HS-5 (cell line): ENCODE data around the gene USP31.
"Not testable (repeated sequence)": the region's sequence is repeated elsewhere in the genome, so short reads cannot be mapped to it uniquely, and the experiment has no call there.

ENCODE experiments used
- DNase-seq: peaks from one replicate; pipeline ENCODE4 v3.0.0-alpha.2; 2012; ENCODE audit warnings: low read depth

The USP31 gene

DNA sequence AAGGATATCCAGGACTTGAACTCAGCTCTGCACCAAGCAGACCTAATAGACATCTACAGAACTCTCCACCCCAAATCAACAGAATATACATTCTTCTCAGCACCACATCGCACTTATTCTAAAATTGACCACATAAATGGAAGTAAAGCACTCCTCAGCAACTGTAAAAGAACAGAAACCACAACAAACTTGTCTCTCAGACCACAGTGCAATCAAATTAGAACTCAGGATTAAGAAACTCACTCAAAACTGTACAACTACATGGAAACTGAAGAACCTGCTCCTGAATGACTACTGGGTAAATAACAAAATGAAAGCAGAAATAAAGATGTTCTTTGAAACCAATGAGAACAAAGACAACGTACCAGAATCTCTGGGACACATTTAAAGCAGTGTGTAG is 52.8 kb downstream of the USP31 start:
- not testable (repeated sequence) for DNase-seq

- DNase-seq: not testable (repeated sequence)
Observed at GRCh38 chr16:23094136-23094535, 55.1 kb downstream of the USP31 start.

- no peak for DNase-seq
Observed at GRCh38 chr16:23092801-23093117, 56.5 kb downstream of the USP31 start.

- no peak for DNase-seq
Observed at GRCh38 chr16:23092072-23092800, 57.0 kb downstream of the USP31 start.

DNA sequence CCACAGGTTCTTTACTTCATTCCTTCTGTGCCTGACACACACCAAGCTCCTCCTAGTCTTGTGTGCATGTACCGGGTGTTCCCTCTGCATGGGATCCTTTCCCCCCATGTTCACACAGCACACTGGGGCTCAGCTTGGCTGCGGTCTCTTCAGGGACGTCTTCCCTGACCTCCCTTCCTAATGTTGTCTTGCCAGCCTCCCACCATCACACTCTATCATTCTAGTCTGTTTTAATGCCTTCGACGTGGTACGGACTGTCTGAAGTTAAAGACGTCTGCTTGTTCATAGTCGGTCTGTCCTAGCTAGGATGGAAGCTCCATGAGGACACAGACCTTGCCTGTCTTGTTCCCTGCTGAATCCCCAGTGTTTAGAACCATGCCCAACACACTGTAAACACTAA is 60.1 kb downstream of the USP31 start:
- no peak for DNase-seq

DNA sequence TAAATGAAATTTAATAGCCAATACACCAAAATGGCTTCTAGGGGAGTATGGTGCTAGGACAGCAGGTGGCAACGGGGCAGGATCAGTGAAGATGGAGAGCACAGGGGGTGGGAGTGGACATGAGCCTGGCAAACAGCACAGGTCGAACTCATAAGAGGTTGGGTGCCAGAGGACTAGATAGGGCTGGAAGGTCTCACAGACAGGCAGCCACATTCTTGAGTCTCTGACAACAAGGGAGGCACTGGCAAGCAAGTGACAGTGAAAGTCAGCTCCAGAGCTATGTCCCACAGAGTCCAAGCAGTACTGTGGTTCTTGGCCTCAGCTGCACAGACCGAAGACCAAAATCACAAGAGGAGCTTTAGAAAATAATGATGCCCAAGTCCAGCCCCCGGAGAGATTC is 61.2 kb downstream of the USP31 start:
- DNase-seq: no peak

GRCh38 chr16:23085949-23086348 is 63.3 kb downstream of the USP31 start:
- DNase-seq: no peak

DNA sequence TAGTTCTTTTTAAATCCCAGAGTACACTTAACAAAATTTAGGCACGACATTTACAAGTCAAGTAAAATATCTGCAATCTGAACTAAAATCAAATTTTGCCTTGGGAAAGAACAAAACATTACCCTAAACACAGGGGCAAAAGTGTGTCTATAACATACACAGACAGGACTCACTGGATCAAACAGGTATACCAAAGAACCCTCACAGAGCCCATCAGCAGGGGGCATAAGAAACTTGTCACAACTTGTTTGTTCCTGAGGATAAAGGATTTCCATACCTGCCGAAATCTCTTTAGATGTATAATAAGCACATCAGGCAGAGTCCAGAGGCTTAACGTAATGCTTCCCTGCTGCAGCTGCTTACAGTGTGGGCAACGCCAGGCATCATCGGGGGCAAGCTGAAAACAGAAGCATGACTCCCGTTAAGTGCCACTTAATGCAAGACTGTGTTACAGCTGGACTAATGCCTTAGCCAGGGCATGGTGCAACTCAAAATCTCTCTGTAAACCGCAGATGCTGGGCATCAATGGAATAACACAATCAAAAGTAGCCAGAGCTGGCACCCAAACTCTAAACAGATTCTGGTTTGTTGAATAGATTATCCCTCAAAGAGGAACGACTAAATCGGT is 67.0 kb downstream of the USP31 start:
- DNase-seq: no peak

DNA sequence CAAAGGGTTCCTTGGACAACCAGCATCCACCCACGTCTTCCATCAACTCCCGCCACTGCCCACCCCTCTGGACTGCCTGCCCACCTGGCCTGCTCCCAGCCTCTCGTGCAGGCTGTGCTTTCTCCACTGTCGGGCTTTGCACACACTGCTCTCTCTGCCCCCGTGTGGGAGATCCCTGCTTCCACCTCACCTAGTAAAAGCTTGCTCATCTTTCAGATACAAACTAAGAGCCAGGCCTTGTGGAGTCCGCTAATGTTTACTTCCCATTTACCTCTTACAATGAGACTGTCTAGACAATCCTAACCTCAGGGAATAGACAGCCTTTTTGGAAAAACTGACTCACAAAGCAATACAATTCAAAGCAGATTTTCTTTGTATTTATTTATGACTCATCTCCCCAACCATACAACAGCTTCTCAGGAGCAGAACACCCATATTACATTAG is 67.6 kb downstream of the USP31 start:
- DNase-seq: no peak

GRCh38 chr16:23080747-23081146 is 68.5 kb downstream of the USP31 start:
- DNase-seq: no peak

DNA sequence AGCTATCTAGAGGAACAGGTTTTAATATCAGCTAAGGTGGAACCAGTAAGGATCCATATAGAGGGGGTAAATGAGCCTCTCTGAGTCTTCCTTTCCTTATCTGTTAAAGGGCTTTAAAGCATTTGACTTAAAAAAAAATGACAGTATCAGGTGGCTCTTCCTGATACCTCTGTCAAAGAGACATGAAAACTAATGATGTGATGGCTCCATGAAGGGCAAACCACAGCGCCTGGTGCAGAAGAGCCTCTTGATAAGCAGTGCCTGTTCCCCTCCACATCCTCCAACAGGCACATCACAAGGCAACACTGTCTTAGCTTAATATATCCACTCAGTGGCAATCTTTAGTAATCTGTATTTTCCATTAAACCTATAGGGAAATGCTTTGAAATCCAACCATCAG is 68.9 kb downstream of the USP31 start:
- no peak for DNase-seq

GRCh38 chr16:23079675-23080301 is 69.5 kb downstream of the USP31 start:
- no peak for DNase-seq

- no peak for DNase-seq
Observed at GRCh38 chr16:23074423-23074822, 74.8 kb downstream of the USP31 start.

- no peak for DNase-seq
Observed at GRCh38 chr16:23072769-23073549, 76.3 kb downstream of the USP31 start.

GRCh38 chr16:23072084-23072599 is 77.1 kb downstream of the USP31 start:
- DNase-seq: no peak

GRCh38 chr16:23071196-23072083 is 77.8 kb downstream of the USP31 start:
- DNase-seq: no peak

DNA sequence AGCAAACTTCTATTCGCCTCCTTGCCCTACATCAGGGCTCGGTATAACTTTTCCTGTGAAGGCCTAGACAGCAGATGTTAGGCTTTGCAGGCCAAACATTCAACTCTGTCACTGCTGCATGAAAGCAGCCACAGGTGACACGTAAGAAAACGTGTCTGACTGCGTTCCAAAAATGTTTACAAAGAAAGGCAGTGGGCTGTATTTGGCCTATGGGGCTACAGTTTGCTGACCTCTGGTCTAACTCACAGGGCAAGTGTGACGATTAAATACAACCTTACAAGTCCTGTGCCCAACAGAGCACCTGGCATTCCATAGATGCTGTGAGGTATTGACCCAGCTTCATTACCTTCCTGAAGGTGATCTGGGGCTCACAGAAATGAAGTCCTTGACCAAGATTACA is 79.4 kb downstream of the USP31 start:
- no peak for DNase-seq

DNA sequence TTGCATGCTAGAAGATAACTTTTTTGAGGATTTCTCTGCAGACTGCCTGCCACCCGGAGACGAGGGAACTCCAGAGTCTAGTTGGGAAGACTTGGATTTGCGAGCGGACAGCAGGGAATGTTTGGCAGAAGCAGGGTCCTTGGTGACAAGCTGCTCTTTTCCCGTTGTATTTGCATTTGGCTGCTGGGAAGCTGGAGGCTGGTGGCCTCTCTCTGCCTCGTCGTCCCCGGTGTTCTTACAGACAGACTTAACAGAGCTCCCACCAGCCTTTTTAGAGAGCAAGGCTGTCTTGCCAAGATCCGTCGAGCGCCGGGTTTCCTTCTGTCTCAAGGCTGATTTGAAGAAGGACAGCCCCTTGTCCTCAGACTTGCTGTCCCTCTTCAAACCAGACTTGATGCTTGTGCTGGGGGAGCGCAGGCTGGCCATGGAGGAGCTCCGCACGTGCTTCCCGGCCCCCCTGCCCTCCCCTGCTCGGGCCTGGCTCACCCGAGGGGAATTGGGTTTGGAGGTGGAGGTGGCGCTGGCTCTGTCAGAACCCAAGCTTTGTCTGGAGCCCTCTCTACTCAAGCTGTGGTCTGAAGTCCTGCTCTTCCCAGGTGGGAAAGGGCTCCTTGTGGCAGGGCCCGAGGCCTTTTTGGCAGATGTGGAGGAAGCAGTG is 81.0 kb downstream of the USP31 start:
- no peak for DNase-seq

GRCh38 chr16:23066676-23067075 is 82.6 kb downstream of the USP31 start:
- DNase-seq: no peak

DNA sequence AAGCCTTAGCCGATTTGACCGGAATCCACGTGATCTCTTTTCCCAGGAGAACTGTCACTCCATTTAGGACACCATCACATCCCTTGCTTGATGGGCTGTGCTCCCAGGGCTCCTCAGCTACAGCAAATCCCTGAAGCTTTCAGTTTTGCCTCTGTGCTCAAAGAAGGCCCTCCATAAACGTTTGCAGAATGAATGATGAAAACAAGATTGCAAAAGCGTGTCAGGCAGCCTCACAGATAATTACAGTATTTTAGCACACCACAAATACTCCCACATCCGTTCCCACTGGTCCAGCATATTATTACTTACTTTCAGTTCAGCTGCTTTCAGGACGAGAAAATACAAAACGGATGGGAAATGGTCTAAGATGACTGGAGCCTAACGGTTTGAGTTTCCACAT is 84.6 kb downstream of the USP31 start:
- no peak for DNase-seq

DNA sequence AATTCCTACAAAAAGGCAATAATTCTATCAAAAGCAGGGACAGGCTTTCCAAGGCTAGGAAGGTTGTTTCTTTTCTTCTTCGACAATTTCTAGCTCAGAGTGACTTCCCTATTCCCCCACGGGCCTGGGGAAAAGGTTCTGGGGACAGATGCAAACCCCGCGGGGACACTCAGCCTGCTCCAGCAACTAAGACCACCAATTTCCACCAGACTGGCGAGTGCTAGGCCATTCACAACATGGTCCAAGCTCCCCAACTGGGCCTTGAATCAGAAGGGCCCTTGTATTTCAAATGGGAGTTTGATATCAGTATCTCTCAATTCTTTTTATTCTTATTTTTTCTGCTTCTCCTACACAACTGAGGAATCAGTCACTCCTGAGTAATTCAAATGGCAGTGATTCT is 86.7 kb downstream of the USP31 start:
- DNase-seq: no peak
